Urothelium cell line (cell line): Measurements from ENCODE around the gene ANKS1A.

Experiments used
- DNase-seq: peaks from one replicate; pipeline ENCODE4 v3.0.0; 2011; ENCODE audit warnings: low spot score, mixed read lengths
- FAIRE-seq: peaks from 2 replicates; lab custom pipeline; 2011; peaks lifted over from hg19 to GRCh38; lab: Jason Lieb, UNC

The ANKS1A gene

DNA sequence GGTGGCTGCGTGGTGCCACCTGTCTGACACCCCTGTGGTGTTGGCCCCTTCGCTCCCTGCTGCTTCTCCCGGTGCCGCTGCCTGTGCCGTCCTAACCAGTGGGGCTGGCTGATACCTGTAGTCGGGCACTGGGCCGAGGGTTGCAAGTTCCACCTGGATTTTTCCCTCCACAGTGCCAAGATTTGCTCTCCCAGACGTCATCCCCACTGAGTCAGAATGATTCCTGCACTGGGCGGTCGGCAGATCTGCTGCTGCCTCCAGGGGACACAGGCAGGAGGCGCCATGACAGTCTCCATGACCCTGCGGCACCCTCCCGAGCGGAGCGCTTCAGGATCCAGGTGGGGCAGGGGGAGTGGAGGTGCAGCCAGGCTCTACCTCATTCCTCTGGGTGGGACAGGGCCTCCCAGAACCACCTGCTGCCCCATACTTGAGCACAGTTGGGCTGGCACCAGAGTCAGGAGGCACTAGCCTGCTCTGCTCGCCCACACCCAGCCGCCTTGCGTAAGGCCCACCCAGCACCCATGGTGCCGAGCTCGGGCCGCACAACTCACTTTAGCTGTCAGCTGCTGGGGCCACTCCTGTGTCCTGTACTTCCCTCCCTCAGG, 191.9 kb downstream of the ANKS1A start:
- DNase-seq (no peak), FAIRE-seq (no peak)

DNA sequence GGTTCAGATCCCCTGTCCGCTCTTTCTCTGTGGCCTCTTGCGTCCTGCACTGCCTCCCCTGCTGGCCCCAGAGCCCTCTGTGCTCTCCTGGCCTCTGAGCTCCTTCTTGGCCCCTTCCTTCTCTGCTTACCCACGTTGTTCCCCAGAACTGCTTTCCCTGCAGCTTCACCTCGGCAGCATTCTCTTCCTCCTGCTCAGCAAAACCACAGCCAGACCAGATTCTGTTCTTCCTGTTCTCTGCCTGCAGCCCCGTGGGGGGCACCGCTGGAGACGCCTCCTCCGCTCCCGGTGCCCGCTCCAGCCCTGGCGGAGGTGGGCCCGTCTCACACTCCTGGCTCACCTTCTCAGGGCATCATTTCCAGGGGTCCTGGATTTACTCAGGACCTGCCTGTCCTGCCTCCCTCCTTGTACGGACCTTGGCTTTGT, 192.4 kb downstream of the ANKS1A start:
- FAIRE-seq (no peak), DNase-seq (no peak)

DNA sequence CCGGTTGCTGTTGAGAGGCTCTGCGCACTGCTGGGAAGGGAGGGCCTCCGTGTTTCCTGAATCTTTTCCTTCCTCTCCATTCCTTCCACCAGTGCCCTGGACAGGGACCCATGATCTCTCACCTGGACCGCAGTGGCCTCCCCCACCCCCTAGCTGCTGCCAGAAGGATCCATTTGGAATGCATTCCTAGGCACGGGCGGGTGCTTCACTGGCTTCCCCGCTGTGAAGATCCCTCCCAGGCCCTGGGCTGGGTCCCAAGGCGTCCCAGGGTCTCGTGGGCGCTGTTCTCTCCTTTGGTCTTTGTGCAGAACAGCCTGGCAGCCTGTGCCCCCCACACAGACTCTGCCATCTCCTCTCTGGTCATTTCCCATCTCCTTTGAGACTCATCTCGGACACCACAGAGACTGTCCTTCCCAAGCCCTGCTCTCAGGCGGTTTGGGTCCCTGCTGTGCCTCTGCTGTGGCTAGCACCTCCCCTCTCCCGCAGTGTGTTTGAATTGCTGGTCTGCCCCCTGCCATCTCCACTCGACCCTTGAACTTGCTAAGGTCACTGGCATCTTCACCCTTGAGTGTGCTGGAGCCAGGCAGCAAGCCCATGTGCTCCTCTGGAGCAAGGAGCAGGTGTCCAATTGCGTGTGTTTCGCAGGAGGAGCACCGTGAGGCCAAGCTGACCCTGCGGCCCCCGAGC, 193.1 kb downstream of the ANKS1A start:
- no peak for FAIRE-seq

DNA sequence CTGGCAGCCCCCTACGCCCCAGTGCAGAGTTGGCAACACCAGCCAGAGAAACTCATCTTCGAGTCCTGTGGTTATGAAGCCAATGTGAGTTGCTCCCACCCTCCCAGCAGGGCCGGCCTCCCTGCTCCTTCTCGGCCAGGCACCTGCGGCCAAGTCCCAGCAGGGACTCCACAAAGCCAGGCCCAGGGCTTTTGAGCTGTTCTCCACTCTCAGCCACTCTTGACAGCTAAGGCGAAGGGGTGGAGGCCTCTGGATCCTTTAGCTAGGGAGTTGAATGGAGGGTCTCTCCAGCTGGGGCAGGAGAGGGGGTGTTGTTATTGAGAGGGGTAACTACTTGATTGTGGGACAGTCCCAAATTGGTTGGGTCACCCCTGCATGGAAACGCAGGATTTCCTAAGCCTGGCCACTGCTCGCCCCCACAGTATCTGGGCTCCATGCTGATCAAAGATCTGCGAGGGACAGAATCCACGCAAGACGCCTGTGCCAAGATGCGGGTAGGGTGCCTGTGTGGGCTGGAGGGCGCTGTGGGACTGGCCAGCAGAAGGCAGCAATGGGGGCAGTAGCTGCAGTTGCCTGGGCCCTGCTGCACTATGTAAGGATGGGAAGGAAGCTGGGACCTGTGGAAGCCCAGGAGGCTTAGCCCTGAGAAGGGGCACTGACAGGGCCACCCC, 193.8 kb downstream of the ANKS1A start:
- FAIRE-seq: no peak
- DNase-seq: no peak

More for the DNA sequence above, 193.1 kb downstream of the ANKS1A start:
- DNase-seq: no peak

DNA sequence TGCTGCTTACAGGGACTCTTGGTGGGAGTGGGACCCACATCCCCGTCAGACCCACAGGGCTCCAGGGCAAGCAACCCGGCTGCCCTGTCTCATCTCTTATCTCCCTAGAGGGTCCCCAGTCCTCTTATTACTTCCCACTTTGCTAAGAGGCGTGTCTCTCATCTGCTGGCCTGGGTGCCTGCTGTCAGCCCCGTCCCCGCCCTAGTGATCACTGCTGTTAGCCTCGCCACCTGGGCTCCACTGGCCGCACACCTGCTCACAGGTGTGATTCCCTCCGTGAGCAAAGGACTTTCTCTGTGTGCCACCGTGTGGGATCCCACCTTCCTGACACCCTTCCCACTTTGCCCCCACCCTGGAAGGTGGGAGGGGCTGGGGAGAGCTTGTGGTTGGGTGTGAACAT, 194.5 kb downstream of the ANKS1A start:
- no peak for FAIRE-seq
- no peak for DNase-seq

DNA sequence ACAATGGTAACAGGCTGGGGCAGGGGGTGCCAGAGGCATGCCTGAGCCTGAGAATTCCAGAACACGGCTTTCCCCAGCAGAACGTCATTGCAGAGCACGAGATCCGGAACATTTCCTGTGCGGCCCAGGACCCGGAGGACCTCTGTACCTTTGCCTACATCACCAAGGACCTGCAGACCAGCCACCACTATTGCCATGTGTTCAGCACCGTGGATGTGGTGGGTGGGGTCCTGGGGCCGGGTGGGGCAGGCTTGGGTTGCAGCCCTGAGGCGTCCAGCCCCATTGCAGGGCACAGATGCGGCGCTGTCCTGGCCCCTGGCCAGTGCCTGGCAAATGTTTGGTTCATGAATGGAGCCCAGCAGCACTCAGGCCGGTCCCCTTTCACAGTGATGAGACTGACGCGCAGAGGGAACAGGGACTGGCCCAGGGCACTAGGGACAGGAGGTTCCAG, 195.0 kb downstream of the ANKS1A start:
- DNase-seq (no peak), FAIRE-seq (no peak)

DNA sequence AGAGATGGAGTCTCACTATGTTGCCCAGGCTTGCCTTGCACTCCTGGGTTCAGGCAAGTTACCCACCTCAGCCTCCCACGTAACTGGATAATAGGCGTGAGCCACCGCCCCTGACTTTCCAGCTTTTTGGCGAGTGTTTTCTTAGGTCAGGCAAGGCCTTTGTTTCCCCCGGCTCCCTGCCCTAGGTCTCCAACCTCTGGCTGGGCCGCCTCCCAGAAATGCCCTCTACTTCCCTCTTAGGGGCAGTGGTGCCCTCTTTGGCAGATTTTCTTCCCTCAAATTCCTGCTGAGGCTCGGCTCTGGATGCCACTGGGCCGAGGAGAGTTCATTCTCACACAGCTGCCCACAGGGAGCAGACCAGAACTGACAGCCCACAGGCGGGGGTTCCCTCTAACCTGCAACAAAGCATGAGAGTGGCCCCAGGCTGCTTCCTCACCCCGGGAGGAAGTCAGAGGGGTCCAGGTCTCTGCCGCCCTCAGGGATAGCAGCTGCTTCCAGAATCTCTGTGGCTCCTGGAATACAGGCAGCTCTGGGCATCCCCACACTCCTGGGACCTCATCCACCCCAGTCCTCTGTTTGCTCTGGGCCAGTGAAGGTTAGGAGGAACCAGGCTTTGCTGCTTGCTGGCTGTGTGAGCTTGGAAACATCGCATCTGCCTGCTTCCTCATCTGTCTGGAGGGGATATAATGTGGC, 195.6 kb downstream of the ANKS1A start:
- DNase-seq: no peak
- FAIRE-seq: no peak

DNA sequence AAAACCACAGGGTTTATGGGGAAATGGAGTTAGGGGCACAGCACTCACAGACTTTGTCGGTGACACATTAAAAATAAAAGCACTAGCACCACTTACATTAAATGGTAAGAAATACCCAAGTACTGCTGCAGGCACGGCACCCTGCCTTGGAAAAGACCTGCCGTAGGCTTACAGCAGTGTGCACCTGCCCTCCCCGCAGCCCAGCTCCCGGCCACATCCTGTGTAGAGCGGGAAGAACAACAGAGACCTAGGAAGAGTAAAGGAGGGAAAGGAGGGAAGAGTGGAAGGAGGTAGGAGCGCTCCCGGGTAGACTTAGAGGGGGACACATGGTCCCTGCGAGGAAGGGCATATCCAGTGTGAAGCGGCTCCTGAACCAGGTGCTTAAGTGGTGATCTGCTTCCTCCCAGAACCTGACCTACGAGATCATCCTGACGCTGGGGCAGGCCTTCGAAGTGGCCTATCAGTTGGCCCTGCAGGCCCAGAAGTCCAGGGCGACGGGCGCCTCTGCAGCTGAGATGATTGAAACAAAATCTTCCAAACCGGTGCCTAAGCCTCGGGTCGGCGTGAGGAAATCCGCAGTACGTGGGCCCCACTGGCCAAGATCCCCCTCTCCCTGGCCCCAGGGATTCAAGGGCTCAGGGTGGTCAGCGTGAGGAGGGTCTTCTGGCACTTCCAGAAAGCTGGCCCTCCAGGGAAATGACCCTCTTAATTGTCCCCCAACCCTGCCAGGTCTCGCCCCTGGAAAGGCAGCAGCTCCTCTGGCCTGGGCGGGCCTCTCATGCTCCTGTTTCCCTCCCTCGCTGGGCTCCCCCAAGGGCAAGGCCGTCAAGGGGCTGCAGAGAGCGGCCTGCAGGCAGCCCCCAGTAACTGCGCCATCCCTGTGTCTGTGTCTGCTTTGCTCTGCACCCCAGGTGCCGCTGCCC, 196.6 kb downstream of the ANKS1A start:
- DNase-seq: no peak
- FAIRE-seq: no peak

DNA sequence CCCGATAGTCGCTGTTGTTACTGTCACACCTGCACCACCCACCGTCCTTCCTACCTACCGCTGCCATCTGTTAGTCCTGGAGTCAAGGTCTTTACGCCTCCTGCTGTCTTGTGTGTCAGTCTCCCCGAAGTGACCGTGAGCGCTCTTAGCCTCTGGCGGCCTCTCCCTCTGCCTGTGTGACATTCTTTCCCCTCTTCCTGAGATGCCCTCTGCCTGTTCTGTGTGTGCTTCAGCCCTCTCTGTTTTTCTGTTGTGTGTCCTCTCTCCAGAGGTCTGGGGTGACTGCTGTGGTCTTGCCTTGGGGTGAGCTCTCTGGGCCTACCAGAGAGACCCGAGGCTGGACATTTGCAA, 197.2 kb downstream of the ANKS1A start:
- FAIRE-seq: no peak
- no peak for DNase-seq

DNA sequence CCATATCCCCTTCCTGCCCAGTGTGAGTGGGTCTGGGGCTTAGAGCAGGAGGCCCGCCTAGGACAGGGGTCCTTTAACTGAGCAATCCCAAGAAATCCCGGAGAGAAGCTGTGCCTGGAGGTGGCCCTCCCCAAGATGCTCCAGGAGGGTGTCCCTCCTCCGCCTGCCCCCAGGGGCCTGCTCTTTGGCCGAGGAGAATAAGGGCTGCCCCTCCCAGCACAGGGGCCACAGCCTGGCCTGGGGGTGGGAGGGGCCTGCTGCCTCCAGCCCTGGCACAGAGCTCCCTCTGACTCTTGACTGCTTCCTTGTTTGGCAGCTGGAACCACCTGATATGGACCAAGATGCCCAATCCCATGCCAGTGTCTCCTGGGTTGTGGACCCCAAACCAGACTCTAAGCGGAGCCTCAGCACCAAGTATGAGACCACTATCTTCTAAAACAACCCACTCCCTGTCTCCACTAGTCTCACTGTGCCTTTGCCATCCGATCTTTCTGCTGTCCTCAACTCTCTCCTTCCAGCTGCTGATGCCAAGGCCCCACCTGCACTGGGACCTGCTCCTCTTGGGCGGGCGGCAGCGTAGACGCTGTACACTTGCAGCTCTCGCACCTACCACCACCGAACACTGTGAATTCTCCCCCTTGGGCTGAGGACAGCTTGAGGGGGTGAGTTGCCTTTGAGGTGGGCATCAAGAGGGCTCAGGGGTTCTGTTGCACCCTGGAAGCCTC, 197.7 kb downstream of the ANKS1A start:
- FAIRE-seq: no peak

DNA sequence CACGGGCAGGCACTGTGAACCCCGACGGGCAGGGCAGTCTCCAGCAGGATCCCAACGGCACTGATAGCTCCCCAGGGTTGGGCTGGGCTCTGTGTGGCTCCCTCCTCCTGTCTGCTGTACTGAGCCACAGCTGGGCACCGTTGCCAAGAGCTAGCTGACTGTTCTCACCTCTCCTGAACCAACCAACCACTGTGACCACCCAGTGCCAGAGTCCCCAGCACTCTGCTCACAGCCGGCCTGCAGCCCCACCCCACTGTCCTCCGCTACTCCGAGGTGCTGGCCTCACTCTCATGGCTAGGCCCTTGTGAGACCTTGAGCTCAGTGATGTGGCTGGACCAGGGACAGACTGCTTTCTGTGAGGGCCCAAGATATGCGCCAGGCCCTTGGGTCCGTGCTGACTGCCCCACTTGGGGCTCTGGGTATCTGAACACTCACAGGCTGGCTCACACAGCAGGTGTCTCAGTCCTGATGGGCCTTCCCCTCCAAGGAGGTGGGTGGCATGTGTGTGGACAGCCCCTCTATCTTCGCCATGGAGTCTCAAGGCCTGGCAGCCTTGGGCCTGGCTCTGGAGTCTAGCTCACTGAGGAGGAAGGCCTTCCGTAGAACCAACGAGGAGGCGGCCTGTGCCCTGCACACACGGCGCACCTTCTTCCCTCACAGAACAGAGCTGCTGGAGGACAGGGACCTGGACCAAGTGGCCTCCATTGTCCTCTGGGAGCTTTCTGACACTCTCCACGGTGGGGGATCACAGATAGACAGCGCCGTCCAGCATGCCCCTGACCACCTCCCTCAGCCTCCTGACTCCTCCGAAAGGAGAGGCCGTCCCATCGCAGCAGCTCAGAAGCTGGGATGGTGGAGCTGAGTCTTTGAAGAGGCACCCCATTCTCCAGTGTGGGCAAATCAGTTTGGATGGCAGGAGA, 198.6 kb downstream of the ANKS1A start:
- FAIRE-seq (no peak), DNase-seq (no peak)

More for the DNA sequence above, 197.7 kb downstream of the ANKS1A start:
- no peak for DNase-seq

DNA sequence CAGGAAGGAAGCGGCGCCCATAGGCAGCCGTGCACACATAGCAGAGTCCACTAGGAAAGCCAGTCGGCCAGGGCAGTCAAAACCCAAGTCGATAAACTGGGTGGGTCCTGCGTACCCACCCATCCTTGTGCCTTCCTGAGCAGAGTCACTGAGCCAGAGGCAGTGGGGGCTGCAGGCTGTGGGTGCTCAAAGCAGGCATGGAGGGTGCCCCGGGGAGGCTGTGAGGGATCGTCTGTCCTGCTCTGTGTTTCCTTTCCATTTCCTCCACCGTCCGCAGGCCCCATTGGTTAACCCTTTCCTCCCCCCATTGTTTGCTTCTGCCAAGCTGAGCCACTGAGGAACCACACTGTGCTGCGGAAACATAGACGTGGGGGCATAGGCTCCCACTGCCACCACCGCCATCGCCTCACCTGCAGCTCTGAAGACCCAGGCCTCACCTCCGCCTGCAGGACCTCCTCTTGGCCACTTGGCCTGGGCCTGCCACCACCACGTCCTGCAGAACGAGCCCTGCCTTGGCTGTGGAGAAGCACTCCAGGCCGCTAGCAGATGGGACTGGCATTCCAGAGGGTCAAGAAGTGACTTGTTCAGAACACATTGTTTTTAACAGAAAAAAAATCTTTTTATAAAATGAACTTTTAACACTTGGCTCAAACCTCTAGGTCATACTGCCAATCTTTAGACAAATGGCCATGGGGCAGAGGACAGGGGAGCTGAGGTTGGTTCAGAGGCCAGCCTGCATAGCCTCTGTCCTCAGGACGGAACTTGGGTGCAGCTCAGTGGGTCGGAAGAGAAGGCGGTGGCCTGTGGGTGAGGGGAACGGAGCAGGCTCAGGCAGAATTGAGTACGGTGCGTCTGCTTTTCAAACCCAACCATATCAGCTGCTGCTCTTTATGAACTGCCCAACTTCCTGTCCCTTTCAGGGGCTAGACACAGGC, 199.5 kb downstream of the ANKS1A start:
- FAIRE-seq (no peak), DNase-seq (no peak)

DNA sequence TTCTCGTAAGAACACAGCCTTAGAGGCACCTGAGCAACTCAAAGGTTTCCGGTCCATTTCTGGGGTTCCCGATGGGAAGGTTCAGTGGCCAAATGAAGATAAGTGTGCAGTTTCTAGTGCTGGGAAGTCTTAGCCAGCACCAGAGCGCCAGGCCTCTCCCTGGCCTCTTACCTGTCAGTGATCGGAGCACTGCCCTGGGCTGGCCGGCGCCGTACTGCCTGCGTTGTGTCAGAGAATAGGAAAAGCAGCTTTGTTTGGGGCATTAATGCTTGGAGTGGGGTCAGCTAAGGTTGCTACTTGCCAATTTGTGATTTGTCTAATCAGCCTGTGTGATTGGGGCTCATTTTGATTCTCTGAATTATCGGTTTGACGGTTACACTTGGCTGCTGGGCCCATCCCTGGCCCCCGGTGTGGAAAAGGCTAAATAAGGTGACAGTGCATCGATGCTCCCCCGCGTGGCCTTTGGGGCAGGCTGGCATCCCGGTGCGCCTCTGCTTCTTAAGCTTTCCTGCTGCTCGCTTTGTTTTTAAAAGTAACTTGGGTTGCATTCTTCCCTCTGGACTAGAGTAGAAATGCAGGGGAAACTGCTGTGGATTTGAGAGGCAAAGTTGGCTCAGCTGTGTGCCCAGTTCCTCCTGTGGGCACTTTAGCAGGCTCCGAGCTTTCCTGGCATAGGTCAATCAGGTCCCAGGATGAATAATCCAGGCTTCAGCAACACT, 200.3 kb downstream of the ANKS1A start:
- DNase-seq (no peak), FAIRE-seq (no peak)

DNA sequence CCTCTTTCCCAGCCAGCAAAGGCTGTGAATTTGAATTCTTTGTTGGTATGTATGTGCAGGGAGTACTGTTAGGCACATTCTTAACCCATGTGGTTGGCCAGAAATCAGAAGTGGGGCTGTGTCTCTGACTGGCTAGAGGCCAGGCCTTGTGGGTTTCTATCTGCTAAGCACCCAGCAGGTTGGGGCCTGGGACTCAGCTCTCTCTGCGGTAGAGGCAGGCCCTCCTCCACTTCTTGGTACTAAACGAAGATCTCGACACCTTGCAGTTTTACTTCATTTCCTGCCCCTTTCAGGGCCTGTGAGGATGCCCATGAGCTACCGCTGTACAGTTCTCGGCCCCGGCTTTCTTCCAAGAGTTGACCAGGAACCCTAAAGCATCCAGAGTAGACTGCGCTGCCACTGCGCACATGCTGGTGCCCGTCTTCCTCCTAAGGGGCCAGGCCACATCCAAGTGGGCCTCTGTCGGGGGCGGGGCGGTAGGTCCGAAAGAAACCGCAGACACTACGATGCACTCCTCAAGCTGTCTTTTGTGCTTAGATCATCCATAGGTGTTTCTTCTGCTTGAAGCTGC, 201.0 kb downstream of the ANKS1A start:
- DNase-seq: peak; percentile 54
- FAIRE-seq: no peak

DNA sequence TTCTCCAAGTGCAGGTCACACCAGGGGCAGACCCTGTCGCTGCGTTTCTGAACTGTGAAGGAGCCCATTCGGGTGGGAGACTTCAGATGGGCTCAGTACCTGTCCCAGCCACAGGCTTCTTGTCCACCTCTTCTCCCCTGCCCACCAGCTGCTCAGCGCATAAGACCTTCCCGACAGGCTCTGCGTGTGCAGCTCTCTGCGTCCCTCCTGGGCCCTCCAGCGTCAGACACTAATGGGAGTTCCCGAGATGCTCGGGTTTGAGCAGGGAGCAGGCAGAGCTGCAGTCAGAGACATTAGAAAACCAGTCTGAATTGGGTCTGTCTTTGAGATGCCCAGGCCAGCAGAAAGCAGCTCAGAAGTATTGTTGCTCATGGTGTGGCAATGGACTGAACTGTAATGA, 201.7 kb downstream of the ANKS1A start:
- no peak for DNase-seq
- no peak for FAIRE-seq

DNA sequence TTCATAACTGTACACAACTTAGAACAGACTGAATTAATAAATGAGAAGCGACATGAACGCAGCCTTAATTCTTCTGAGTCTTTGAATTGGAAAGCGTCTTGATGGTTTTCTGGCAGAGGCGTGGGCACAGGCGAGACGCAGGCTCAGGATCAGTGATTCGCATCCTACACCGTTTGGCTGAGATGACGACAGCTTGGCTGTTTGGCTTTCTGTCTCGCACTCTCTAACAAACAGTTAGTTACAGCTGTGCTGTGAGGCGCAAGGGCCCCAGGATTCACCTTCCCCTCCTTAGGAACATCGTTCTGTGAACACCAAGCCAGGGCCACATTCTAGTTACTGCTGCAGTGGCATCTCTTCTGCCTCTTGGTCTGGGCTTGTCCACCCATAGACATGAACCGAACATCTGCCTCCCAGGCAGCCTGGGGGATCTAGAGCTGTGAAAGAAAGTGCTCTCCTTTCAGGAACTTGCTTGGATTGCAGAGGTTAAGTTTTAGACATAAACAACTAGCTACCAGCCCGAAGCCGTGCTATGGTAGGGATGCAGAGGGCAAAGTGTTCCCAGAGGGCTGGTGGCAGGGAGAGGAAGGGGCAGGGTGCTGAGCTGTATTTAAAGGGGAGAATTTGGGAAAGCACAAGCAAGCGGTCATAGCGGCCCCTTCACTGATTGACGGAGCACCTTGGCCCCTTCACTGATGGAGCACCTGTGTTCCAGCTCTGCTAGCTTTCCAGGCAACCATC, 202.5 kb downstream of the ANKS1A start:
- peak; percentile 3 for DNase-seq
- FAIRE-seq: no peak
